ENCODE results near the gene NPTN. TPM values are rescaled to one million over a fixed set of nuclear protein-coding genes. Genes with fewer than 3 reads are reported as not detected.
"Not testable (repeated sequence)": the region's sequence is repeated elsewhere in the genome, so short reads cannot be mapped to it uniquely, and the experiment has no call there.

Gene NPTN
- total RNA-seq, 1 experiment from 2014 or later: 151 TPM

- CTCF ChIA-PET: no interaction called here
- POLR2A ChIA-PET: no interaction called here
- no TSS peak for BruUV-seq (replicated peaks)
These were observed 14.8 kb upstream of the NPTN start for GRCh38 chr15:73648014-73648295.

GRCh38 chr15:73647259-73648013 is 14.2 kb upstream of the NPTN start:
- H3K4me1 ChIP-seq (ENCODE audit: control insufficient read depth, insufficient read depth, low read length): no peaks in the 10 kb centered on the region
- H3K9me3 ChIP-seq (ENCODE audit: control insufficient read depth, insufficient read depth, low read depth, low read length): no peaks in the 10 kb centered on the region
- intact Hi-C loops (cut with micrococcal nuclease; ENCODE audit: unreplicated experiment) (no loop called here), in situ Hi-C loops (cut with HindIII; ENCODE audit: low pct_unique_long_range_greater_than_20kb, low sequenced_read_pairs) (no loop called here)
- DNase-seq (ENCODE audit: low read depth, low spot score) (no peak), ATAC-seq (no peak)
- peaks cover 3% of the 10 kb centered on the region; the same call in 1 of the 2 replicates for H3K27me3 ChIP-seq (ENCODE audit: control insufficient read depth, insufficient read depth, low read length)
- ChIA-PET POLR2A (interaction anchor here (0.6 kb wide), 2 partner anchors 20 to 412 kb away, joined by 5 to 11 read pairs; no protein-coding TSS in a partner anchor), CTCF (interaction anchor here (0.6 to 0.7 kb wide), 2 partner anchors 11 to 389 kb away, joined by 3 to 4 read pairs; no protein-coding TSS in a partner anchor)
- TF ChIP-seq POLR2AphosphoS5 (IDR thresholded peaks at IDR 0.05; ENCODE audit: low read depth, low read length): no peak
- no peak for TF ChIP-seq CTCF (IDR thresholded peaks at IDR 0.05)
- TF ChIP-seq SIN3A (IDR thresholded peaks at IDR 0.05; ENCODE audit: borderline replicate concordance, insufficient read depth, low read depth, low read length): no peak
- no TSS peak for BruUV-seq (replicated peaks)
- H3K27ac ChIP-seq (ENCODE audit: low read length): no peak overlapping the region
- H3K4me3 ChIP-seq (ENCODE audit: low read depth in 2 of 2, low read length in 2 of 2): no peak overlapping the region
- H3K36me3 ChIP-seq (ENCODE audit: control insufficient read depth, insufficient read depth, low read length): no peaks in the 10 kb centered on the region

More at GRCh38 chr15:73648014-73648295, 14.8 kb upstream of the NPTN start:
- DNase-seq (ENCODE audit: low read depth, low spot score): no peak
- Histone ChIP-seq H3K4me3 (ENCODE audit: low read depth in 2 of 2, low read length in 2 of 2) (no peak overlapping the region), H3K27me3 (ENCODE audit: control insufficient read depth, insufficient read depth, low read length) (peaks cover 3% of the 10 kb centered on the region; the same call in 1 of the 2 replicates), H3K27ac (ENCODE audit: low read length) (no peak overlapping the region), H3K36me3 (ENCODE audit: control insufficient read depth, insufficient read depth, low read length) (no peaks in the 10 kb centered on the region), H3K9me3 (ENCODE audit: control insufficient read depth, insufficient read depth, low read depth, low read length) (no peaks in the 10 kb centered on the region), H3K4me1 (ENCODE audit: control insufficient read depth, insufficient read depth, low read length) (no peaks in the 10 kb centered on the region)
- in situ Hi-C loops (cut with HindIII; ENCODE audit: low pct_unique_long_range_greater_than_20kb, low sequenced_read_pairs) (no loop called here), intact Hi-C loops (cut with micrococcal nuclease; ENCODE audit: unreplicated experiment) (no loop called here)
- TF ChIP-seq POLR2AphosphoS5 (IDR thresholded peaks at IDR 0.05; ENCODE audit: low read depth, low read length): no peak
- TF ChIP-seq CTCF (IDR thresholded peaks at IDR 0.05): no peak
- no peak for TF ChIP-seq TCF7L2 (IDR thresholded peaks at IDR 0.05; ENCODE audit: low read depth, low read length)
- ATAC-seq: no peak

- ATAC-seq; H3K27me3 ChIP-seq (ENCODE audit: control insufficient read depth, insufficient read depth, low read length); H3K4me1 ChIP-seq (ENCODE audit: control insufficient read depth, insufficient read depth, low read length); H3K9me3 ChIP-seq (ENCODE audit: control insufficient read depth, insufficient read depth, low read depth, low read length); H3K4me3 ChIP-seq (ENCODE audit: low read depth in 2 of 2, low read length in 2 of 2); CTCF ChIA-PET; BruUV-seq (replicated peaks); H3K36me3 ChIP-seq (ENCODE audit: control insufficient read depth, insufficient read depth, low read length); H3K27ac ChIP-seq (ENCODE audit: low read length); in situ Hi-C loops (cut with HindIII; ENCODE audit: low pct_unique_long_range_greater_than_20kb, low sequenced_read_pairs); DNase-seq (ENCODE audit: low read depth, low spot score); POLR2A ChIA-PET: not testable (repeated sequence)
- intact Hi-C loops (cut with micrococcal nuclease; ENCODE audit: unreplicated experiment): loop anchor here (5.0 kb wide), 1 partner anchor 337 kb away; no protein-coding TSS in a partner anchor
These were observed 6.3 kb upstream of the NPTN start for GRCh38 chr15:73639464-73639863.
